ENCODE results near the gene TLE4.

DNA sequence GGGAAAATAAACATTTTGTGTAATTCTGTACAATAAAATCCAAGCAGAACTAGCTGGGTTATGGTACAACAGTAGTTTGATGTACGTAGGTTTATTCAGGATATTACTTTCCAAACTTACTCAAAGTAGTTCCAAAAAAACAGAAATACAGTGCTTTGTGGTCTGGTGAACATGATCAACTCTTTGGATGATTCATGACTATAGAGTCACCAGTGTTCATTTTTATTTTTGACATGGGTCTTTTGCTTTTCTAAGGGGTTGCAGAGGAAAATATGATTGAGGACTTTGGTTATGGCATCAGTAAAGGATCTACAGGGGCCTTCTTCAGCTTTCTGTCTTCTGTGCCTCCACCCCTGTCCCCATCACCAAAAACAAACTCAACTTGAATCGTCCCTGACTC, 127.2 kb downstream of the TLE4 start:
- TF ChIP-seq POLR2AphosphoS5 (IDR thresholded peaks at IDR 0.05; ENCODE audit: low read depth, low read length) = no peak
- TF ChIP-seq POLR2A (IDR thresholded peaks at IDR 0.05; ENCODE audit: low read depth, low read length) = no peak

Data from GM12891 (cell line).